CD4-positive, alpha-beta T cell treated with Interleukin-10 for 1 hour (primary cell): ENCODE measurements around the gene RNF157.

Experiments
- DNase-seq: peaks from one replicate; pipeline ENCODE4 v3.0.0-alpha.2; 2020

The RNF157 gene

GRCh38 chr17:76270127-76270592 is 29.9 kb upstream of the RNF157 start:
- peak; percentile 31 for DNase-seq

GRCh38 chr17:76268991-76269981 is 29.0 kb upstream of the RNF157 start:
- no peak for DNase-seq

DNA sequence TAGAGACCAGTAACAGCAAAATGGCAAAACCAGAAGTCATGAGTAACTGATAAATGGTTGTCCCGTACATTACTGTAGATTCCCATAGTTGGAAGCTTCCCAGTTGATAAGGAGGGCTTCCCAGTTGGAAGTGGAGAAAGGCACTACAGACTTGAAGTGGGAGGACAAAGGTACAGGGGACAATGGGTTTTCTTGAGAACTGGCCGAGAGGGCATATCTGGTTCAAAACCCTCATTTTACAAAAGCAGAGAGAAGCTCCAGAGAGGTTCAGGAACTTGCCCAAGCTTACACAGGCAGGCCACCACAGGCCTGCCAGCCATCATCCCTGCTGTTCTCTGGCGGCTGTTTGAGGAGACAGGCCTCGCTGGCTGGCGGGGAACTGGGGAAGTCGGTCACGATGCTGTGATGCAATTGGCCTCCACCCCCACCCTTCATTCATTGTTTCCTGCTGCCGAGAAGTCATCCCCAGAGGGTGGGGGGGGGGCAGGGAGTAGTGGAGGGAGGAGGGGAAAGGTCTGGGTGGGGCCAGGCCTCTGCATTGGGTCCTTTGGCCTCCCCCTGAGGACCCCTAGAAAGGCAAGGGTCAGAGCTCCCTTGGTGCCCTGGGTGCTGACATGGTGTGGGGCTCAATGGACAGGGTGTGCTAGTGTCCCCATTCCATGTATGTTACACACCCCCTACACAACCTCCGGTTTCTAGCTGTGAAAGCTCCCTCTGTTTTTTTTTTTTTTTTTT is 27.9 kb upstream of the RNF157 start:
- peak; percentile 83 for DNase-seq

- DNase-seq, result peak; percentile 44
Observed at GRCh38 chr17:76267581-76268001, 27.3 kb upstream of the RNF157 start.

GRCh38 chr17:76267051-76267576 is 26.8 kb upstream of the RNF157 start:
- DNase-seq, result no peak

DNA sequence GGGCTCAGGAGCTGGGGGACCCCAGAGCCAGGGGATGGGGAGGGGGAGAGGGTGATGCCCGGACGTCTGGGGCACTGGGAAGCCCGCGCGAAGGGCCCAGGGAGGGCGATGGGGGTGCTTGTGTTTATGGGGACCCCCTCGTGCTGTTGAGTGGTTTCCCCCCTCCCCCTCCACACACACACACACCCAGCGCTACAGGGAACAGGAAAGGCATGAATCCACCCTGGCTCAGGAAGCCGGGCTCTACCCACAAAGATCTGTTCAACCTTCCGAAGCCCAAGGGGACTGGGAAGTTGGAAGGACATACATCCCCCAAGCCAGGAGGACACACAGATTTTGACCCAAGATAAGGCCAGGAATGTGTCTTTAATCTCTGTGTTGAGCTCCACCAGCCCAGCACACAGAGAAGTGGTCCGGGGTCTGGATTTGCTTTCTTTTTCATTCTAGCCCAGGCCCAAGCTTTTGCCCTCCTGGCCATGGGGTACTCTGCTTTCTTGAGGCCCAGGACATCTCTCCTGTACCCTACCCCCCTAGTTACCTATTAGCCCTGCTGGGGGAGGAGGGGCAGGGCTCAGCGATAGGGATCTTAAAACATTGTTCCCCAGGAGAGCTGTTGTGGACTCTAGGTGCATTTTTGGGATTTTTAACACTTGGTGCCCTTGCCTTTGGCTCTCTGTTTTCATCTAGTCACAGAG is 26.1 kb upstream of the RNF157 start:
- DNase-seq, result peak; percentile 49

DNA sequence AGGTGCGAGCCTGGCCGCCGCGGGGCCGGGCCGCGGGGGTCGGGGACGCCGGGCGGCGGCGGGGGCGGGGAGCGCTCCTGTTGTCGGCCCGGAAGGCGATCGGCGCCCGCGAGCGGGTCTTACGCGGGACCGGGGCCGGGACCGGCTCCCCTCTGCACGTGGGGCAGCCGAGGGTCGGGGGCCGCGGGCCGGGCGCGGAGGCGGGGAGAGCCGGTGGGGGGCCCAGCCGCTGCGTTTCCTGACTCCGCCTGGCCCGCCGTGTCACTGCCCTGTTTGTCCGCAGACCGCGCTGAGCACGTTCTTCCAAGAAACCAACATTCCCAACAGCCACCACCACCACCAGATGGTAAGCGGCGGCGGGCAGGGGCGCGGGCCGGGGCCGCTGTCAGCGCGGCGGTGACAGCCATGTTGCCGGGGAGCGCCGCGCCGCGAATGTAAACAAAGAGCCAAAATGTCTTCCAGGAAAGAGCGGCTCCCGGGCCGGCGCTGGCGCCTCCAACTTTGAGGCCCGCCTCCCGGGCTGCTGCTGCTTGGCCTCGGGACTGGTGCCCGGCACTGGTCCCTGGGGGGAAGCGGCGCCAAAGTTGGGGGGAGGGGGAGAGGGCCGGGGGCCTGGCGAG is 25.4 kb upstream of the RNF157 start:
- DNase-seq, result peak; percentile 63

- DNase-seq, result peak; percentile 99
Observed at GRCh38 chr17:76264755-76265623, 24.7 kb upstream of the RNF157 start, which contains the start of gene UBALD2. Gene UBALD2, plus strand, starts transcription at chr17:76265348. Its CDS starts 158 bp downstream, at chr17:76265506.

DNA sequence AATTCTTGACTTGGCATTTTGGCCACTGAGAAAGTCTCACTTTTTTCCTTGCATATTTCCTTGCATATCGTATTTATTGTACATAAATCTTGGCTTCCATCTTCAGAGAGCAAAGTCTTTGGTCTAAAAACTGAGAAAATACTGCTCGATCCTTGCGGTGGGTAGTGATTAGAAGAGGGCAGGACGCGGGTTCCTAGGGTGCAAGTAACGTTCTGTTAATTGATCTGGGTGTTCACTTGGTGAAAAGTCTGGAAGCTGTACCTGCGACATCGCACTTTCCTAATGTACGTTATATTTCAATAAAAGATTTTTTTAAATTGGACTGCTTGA is 24.1 kb upstream of the RNF157 start:
- DNase-seq, result no peak

GRCh38 chr17:76263896-76264295 is 23.6 kb upstream of the RNF157 start:
- no peak for DNase-seq

- DNase-seq, result no peak
Observed at GRCh38 chr17:76262732-76263344, 22.5 kb upstream of the RNF157 start.

DNA sequence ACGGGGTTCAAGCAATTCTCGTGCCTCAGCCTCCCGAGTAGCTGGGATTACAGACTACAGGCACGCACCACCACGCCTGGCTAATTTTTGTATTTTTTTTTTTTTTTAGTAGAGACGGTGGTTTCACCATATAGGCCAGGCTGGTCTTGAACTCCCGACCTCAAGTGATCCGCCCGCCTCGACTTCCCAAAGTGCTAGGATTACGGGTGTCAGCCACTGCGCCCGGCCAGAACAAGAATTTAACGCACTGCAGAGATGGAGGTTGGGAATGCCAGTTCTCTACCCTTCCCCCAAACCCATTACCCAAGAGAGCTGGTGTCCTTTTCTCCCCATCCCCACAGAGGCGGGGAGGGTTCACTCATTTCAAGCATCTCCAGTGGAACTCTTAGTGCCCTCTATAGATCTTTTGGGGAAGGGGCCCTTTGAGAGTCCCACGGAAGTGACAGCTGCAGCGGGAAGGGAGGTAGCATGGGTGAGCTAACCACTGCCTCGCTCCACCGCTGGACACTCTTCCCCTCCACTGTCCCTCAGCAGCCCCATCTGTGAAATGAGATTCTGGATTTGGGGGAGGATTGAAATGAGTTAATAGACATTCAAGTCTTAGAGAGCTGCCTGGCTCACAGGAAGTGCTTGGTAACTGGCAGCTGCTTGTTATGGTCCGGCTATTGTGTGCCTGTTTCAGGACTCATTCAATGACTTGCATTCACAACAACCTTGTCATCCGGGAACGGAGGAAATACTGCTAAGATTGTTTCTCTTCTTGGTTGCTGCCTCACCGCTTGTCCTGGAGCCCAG is 21.3 kb upstream of the RNF157 start:
- no peak for DNase-seq

GRCh38 chr17:76260669-76261068 is 20.4 kb upstream of the RNF157 start:
- DNase-seq, result no peak

- DNase-seq, result no peak
Observed at GRCh38 chr17:76260220-76260619, 19.9 kb upstream of the RNF157 start.

- peak; percentile 71 for DNase-seq
Observed at GRCh38 chr17:76256430-76257050, 16.2 kb upstream of the RNF157 start.

DNA sequence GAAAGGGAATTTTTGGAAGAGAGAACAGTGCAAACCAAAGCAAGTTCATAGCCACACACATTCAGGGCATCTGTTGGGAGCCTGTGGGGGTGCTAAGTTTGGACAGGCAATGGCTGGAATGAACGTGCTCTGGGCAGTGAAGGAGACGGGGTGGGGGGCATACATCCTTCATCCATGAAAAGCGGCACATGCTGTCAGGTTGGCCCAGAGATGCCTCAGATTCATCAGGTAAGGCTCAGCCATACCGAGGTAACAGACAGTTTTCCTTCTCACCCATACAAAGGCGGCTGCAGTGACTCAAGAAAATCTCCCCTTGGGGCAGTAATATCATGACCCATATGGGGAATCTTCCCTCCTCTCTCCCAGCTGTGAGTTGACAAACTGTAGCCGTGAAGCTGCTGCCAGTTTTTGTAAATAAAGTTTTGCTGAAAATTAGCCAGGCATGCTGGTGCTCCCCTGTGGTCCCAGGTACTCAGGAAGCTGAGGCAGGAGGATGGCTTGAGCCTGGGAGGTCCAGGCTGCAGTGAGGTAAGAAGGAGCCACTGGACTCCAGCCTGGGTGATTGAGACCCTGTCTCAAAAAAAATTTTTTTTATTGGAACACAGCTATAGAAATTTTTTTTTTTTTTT is 15.6 kb upstream of the RNF157 start:
- no peak for DNase-seq

- DNase-seq, result no peak
Observed at GRCh38 chr17:76254275-76254674, 14.0 kb upstream of the RNF157 start.

GRCh38 chr17:76253841-76254240 is 13.5 kb upstream of the RNF157 start:
- DNase-seq, result no peak
